GM21526 (cell line): Measurements from ENCODE around the gene IRX1.

Experiments used
- ATAC-seq: cut with Tn5 transposase; IDR thresholded peaks from one replicate; pipeline ENCODE4 v1.9.1; 2021; ENCODE audit warnings: moderate library complexity; ENCODE audit not compliant: unreplicated experiment, low FRiP score

IRX1 gene

GRCh38 chr5:3600106-3601060 lies 4.8 kb downstream of the IRX1 start:
- ATAC-seq, result no peak

- no peak for ATAC-seq
Observed at GRCh38 chr5:3601061-3601710, 5.6 kb downstream of the IRX1 start.

GRCh38 chr5:3601911-3602782 lies 6.5 kb downstream of the IRX1 start:
- no peak for ATAC-seq

- ATAC-seq, result no peak
Observed at GRCh38 chr5:3602785-3603502, 7.3 kb downstream of the IRX1 start.

GRCh38 chr5:3604501-3604900 lies 8.9 kb downstream of the IRX1 start:
- no peak for ATAC-seq

- ATAC-seq, result no peak
Observed at GRCh38 chr5:3605298-3606010, 9.8 kb downstream of the IRX1 start.

GRCh38 chr5:3606121-3606831 lies 10.6 kb downstream of the IRX1 start:
- ATAC-seq, result no peak

GRCh38 chr5:3607541-3608181 lies 12.0 kb downstream of the IRX1 start:
- no peak for ATAC-seq

GRCh38 chr5:3609120-3609681 lies 13.6 kb downstream of the IRX1 start:
- ATAC-seq, result no peak

GRCh38 chr5:3612591-3613042 lies 17.0 kb downstream of the IRX1 start:
- no peak for ATAC-seq

GRCh38 chr5:3613726-3614125 lies 18.1 kb downstream of the IRX1 start:
- ATAC-seq, result no peak

GRCh38 chr5:3615217-3615616 lies 19.6 kb downstream of the IRX1 start:
- no peak for ATAC-seq

GRCh38 chr5:3615829-3616228 lies 20.2 kb downstream of the IRX1 start:
- no peak for ATAC-seq

- ATAC-seq, result no peak
Observed at GRCh38 chr5:3619579-3619978, 23.9 kb downstream of the IRX1 start.

GRCh38 chr5:3622961-3623360 lies 27.3 kb downstream of the IRX1 start:
- ATAC-seq, result no peak

- ATAC-seq, result no peak
Observed at GRCh38 chr5:3625626-3626025, 30.0 kb downstream of the IRX1 start.

GRCh38 chr5:3634061-3634460 lies 38.4 kb downstream of the IRX1 start:
- ATAC-seq, result no peak

- no peak for ATAC-seq
Observed at GRCh38 chr5:3639175-3639574, 43.5 kb downstream of the IRX1 start.
